K562 (cell line): Measurements from ENCODE around the gene MDM1.

Source experiments
- AFF1 ChIP-seq, 2 experiments: fragments of 450-650 bp; IDR thresholded peaks; 2 replicates each; pipeline ENCODE4 v1.6.1; 2018; ENCODE audit warnings: mild to moderate bottlenecking in 2 of 2, low read depth in 1 of 2; ENCODE audit not compliant: partially characterized antibody in 2 of 2
- GABPB2 ChIP-seq: fragments of 250-450 bp; sonication (Bioruptor Pico); conservative IDR thresholded peaks from 2 replicates; pipeline ENCODE4 v1.5.1; 2021; ENCODE audit warnings: mild to moderate bottlenecking
- MAZ ChIP-seq, 2 experiments: fragments of 450-650 bp in 1 of 2; sonication (generic) in 1 of 2; formaldehyde crosslinking; IDR thresholded peaks in 1 of 2; conservative IDR thresholded peaks in 1 of 2; 2 replicates each; pipeline versions ENCODE4 v1.4.0 to v1.5.0; 2020; ENCODE audit warnings: mild to moderate bottlenecking in 1 of 2, missing genetic modification reagents in 1 of 2
- POLR2AphosphoS2 ChIP-seq: IDR thresholded peaks from 2 replicates; pipeline ENCODE4 v1.6.1; 2012; ENCODE audit warnings: low read length, improper control_type of control experiment
- RFX1 ChIP-seq: fragments of 450-650 bp; IDR thresholded peaks from 2 replicates; pipeline ENCODE4 v1.6.1; 2016; ENCODE audit warnings: mild to moderate bottlenecking, moderate library complexity
- SIN3A ChIP-seq, 2 experiments: fragments of 150-350 bp in 1 of 2; IDR thresholded peaks; 2 replicates each; pipeline ENCODE4 v1.6.1; 2011 to 2016; ENCODE audit warnings: borderline replicate concordance in 2 of 2, low read depth in 2 of 2, low read length in 2 of 2, mild to moderate bottlenecking in 2 of 2, moderate library complexity in 2 of 2; ENCODE audit not compliant: control insufficient read depth in 1 of 2
- THRA ChIP-seq: fragments of 450-650 bp; IDR thresholded peaks from 2 replicates; pipeline ENCODE4 v1.6.1; 2017; ENCODE audit warnings: mild to moderate bottlenecking, moderate library complexity
- YY1 ChIP-seq, 3 experiments: IDR thresholded peaks; 2 replicates each; pipeline ENCODE4 v1.6.1; 2011; ENCODE audit warnings: low read length in 2 of 3, mild to moderate bottlenecking in 2 of 3, moderate library complexity in 2 of 3, borderline replicate concordance in 1 of 3, control low read depth in 1 of 3, low read depth in 1 of 3; ENCODE audit not compliant: insufficient read depth in 3 of 3, insufficient replicate concordance in 2 of 3, control insufficient read depth in 1 of 3, insufficient read length in 1 of 3; ENCODE audit errors: extremely low read depth in 1 of 3
- ZNF324 ChIP-seq: fragments of 250-450 bp; sonication (Bioruptor Pico); IDR thresholded peaks from 2 replicates; pipeline ENCODE4 v1.4.0; 2020; ENCODE audit warnings: mild to moderate bottlenecking
- TF ChIP-seq, protein P1 (sequence below), 3 experiments: IDR thresholded peaks in 2 of 3; conservative IDR thresholded peaks in 1 of 3; 2 replicates each; pipeline ENCODE4 v1.5.1; 2011 to 2012; ENCODE audit warnings: low read length in 3 of 3, mild to moderate bottlenecking in 3 of 3, control low read depth in 2 of 3, improper control_type of control experiment in 1 of 3, inconsistent platforms in 1 of 3, low read depth in 1 of 3, mixed read lengths in 1 of 3, moderate library complexity in 1 of 3; ENCODE audit not compliant: insufficient read depth in 2 of 3

DNA sequence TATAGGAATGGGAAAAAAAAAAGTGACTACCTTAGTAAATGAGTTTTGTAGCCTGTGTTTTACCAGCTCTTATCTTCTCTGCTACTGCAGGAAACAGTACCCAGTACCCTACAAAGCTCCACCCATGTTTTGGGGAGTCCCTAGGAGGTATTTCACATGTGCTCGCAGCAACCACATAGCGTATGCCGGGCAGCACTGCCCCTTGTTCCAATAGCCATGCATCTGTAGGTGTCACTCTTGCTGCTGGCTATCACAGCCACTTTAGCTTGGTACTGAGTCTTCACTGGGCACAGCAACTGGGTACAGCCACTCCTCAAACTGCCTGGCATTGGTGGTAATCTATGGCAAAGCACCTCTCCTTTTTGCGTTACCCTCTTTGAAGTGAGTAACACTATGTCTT is 2.0 kb upstream of the MDM1 start:
- TF ChIP-seq THRA, result no peak
- no peak for TF ChIP-seq POLR2AphosphoS2
- no peak for TF ChIP-seq AFF1 (IDR thresholded peaks at IDR 0.05; ENCODE audit: low read depth in 1 of 2, partially characterized antibody in 2 of 2)
- no peak for TF ChIP-seq YY1 (IDR thresholded peaks at IDR 0.05; ENCODE audit: borderline replicate concordance in 1 of 3, control insufficient read depth in 1 of 3, extremely low read depth in 1 of 3, insufficient read depth in 3 of 3, insufficient read length in 1 of 3, insufficient replicate concordance in 2 of 3, low read depth in 1 of 3, low read length in 2 of 3)
- no peak for TF ChIP-seq MAZ (CRISPR knock-in tag; conservative IDR thresholded peaks at IDR 0.05 in 1 of 2, IDR thresholded peaks at IDR 0.05 in 1 of 2)
- TF ChIP-seq RFX1, result no peak
- TF ChIP-seq, protein P1, sequence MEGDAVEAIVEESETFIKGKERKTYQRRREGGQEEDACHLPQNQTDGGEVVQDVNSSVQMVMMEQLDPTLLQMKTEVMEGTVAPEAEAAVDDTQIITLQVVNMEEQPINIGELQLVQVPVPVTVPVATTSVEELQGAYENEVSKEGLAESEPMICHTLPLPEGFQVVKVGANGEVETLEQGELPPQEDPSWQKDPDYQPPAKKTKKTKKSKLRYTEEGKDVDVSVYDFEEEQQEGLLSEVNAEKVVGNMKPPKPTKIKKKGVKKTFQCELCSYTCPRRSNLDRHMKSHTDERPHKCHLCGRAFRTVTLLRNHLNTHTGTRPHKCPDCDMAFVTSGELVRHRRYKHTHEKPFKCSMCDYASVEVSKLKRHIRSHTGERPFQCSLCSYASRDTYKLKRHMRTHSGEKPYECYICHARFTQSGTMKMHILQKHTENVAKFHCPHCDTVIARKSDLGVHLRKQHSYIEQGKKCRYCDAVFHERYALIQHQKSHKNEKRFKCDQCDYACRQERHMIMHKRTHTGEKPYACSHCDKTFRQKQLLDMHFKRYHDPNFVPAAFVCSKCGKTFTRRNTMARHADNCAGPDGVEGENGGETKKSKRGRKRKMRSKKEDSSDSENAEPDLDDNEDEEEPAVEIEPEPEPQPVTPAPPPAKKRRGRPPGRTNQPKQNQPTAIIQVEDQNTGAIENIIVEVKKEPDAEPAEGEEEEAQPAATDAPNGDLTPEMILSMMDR (IDR thresholded peaks at IDR 0.05 in 2 of 3, conservative IDR thresholded peaks at IDR 0.05 in 1 of 3; ENCODE audit: insufficient read depth in 2 of 3, low read depth in 1 of 3, low read length in 3 of 3), result no peak
- no peak for TF ChIP-seq SIN3A (IDR thresholded peaks at IDR 0.05; ENCODE audit: borderline replicate concordance in 2 of 2, control insufficient read depth in 1 of 2, low read depth in 2 of 2, low read length in 2 of 2)
- TF ChIP-seq GABPB2, result no peak
- TF ChIP-seq ZNF324 (CRISPR knock-in tag), result no peak
